ENCODE results near the gene DYNC1I1.

Gene DYNC1I1

GRCh38 chr7:95776561-95777185 lies 4.3 kb downstream of the DYNC1I1 start:
- peaks cover 3% of the 10 kb centered on the region for H3K9me3 Mint-ChIP-seq (ENCODE audit: low read depth)
- H3K4me1 Mint-ChIP-seq (ENCODE audit: low read depth), result peaks cover 3% of the 10 kb centered on the region
- H3K27me3 Mint-ChIP-seq, result peaks cover 17% of the 10 kb centered on the region
- no peak overlapping the region for H3K4me3 Mint-ChIP-seq
- H3K27ac Mint-ChIP-seq, result no peak overlapping the region
- H3K36me3 Mint-ChIP-seq, result no peaks in the 10 kb centered on the region

GRCh38 chr7:95777269-95777668 lies 4.9 kb downstream of the DYNC1I1 start:
- Mint-ChIP-seq H3K4me3 (no peak overlapping the region), H3K27me3 (peaks cover 14% of the 10 kb centered on the region), H3K4me1 (ENCODE audit: low read depth) (peaks cover under 1% of the 10 kb centered on the region), H3K36me3 (no peaks in the 10 kb centered on the region), H3K9me3 (ENCODE audit: low read depth) (peaks cover 3% of the 10 kb centered on the region), H3K27ac (no peak overlapping the region)

GRCh38 chr7:95780665-95781064 lies 8.3 kb downstream of the DYNC1I1 start:
- H3K27ac Mint-ChIP-seq, result no peak overlapping the region
- no peaks in the 10 kb centered on the region for H3K27me3 Mint-ChIP-seq
- H3K4me3 Mint-ChIP-seq, result no peak overlapping the region
- no peaks in the 10 kb centered on the region for H3K36me3 Mint-ChIP-seq
- H3K4me1 Mint-ChIP-seq (ENCODE audit: low read depth), result no peaks in the 10 kb centered on the region
- H3K9me3 Mint-ChIP-seq (ENCODE audit: low read depth), result peaks cover 3% of the 10 kb centered on the region

GRCh38 chr7:95781961-95782586 lies 9.7 kb downstream of the DYNC1I1 start:
- Mint-ChIP-seq H3K4me3 (no peak overlapping the region), H3K9me3 (ENCODE audit: low read depth) (peaks cover 3% of the 10 kb centered on the region), H3K27ac (no peak overlapping the region), H3K36me3 (no peaks in the 10 kb centered on the region), H3K4me1 (ENCODE audit: low read depth) (no peaks in the 10 kb centered on the region), H3K27me3 (no peaks in the 10 kb centered on the region)

GRCh38 chr7:95784796-95785195 lies 12.4 kb downstream of the DYNC1I1 start:
- H3K36me3 Mint-ChIP-seq, result no peaks in the 10 kb centered on the region
- peaks cover 3% of the 10 kb centered on the region for H3K9me3 Mint-ChIP-seq (ENCODE audit: low read depth)
- H3K4me1 Mint-ChIP-seq (ENCODE audit: low read depth), result no peaks in the 10 kb centered on the region
- no peak overlapping the region for H3K27ac Mint-ChIP-seq
- H3K27me3 Mint-ChIP-seq, result peaks cover 2% of the 10 kb centered on the region
- no peak overlapping the region for H3K4me3 Mint-ChIP-seq

- H3K4me3 Mint-ChIP-seq, result no peak overlapping the region
- no peak overlapping the region for H3K27ac Mint-ChIP-seq
- no peaks in the 10 kb centered on the region for H3K9me3 Mint-ChIP-seq (ENCODE audit: low read depth)
- no peaks in the 10 kb centered on the region for H3K36me3 Mint-ChIP-seq
- no peaks in the 10 kb centered on the region for H3K4me1 Mint-ChIP-seq (ENCODE audit: low read depth)
- H3K27me3 Mint-ChIP-seq, result peaks cover 2% of the 10 kb centered on the region
Measured at GRCh38 chr7:95788258-95788657, 15.9 kb downstream of the DYNC1I1 start.

- no peaks in the 10 kb centered on the region for H3K4me1 Mint-ChIP-seq (ENCODE audit: low read depth)
- H3K27ac Mint-ChIP-seq, result no peak overlapping the region
- no peak overlapping the region for H3K4me3 Mint-ChIP-seq
- H3K27me3 Mint-ChIP-seq, result peaks cover 2% of the 10 kb centered on the region
- H3K9me3 Mint-ChIP-seq (ENCODE audit: low read depth), result no peaks in the 10 kb centered on the region
- no peaks in the 10 kb centered on the region for H3K36me3 Mint-ChIP-seq
Measured at GRCh38 chr7:95788884-95789283, 16.5 kb downstream of the DYNC1I1 start.

- Mint-ChIP-seq H3K27ac (no peak overlapping the region), H3K4me1 (ENCODE audit: low read depth) (no peaks in the 10 kb centered on the region), H3K36me3 (no peaks in the 10 kb centered on the region), H3K9me3 (ENCODE audit: low read depth) (no peaks in the 10 kb centered on the region), H3K27me3 (no peaks in the 10 kb centered on the region), H3K4me3 (no peak overlapping the region)
Measured at GRCh38 chr7:95793658-95794057, 21.3 kb downstream of the DYNC1I1 start.

GRCh38 chr7:95794917-95795515 lies 22.7 kb downstream of the DYNC1I1 start:
- Mint-ChIP-seq H3K4me1 (ENCODE audit: low read depth) (no peaks in the 10 kb centered on the region), H3K9me3 (ENCODE audit: low read depth) (no peaks in the 10 kb centered on the region), H3K27ac (no peak overlapping the region), H3K27me3 (no peaks in the 10 kb centered on the region), H3K36me3 (no peaks in the 10 kb centered on the region), H3K4me3 (no peak overlapping the region)

- H3K27me3 Mint-ChIP-seq, result no peaks in the 10 kb centered on the region
- H3K4me3 Mint-ChIP-seq, result no peak overlapping the region
- no peaks in the 10 kb centered on the region for H3K9me3 Mint-ChIP-seq (ENCODE audit: low read depth)
- H3K4me1 Mint-ChIP-seq (ENCODE audit: low read depth), result no peaks in the 10 kb centered on the region
- H3K27ac Mint-ChIP-seq, result no peak overlapping the region
- H3K36me3 Mint-ChIP-seq, result no peaks in the 10 kb centered on the region
Measured at GRCh38 chr7:95796617-95797016, 24.3 kb downstream of the DYNC1I1 start.

- H3K36me3 Mint-ChIP-seq, result no peaks in the 10 kb centered on the region
- H3K27ac Mint-ChIP-seq, result no peak overlapping the region
- no peak overlapping the region for H3K4me3 Mint-ChIP-seq
- H3K9me3 Mint-ChIP-seq (ENCODE audit: low read depth), result no peaks in the 10 kb centered on the region
- no peaks in the 10 kb centered on the region for H3K4me1 Mint-ChIP-seq (ENCODE audit: low read depth)
- H3K27me3 Mint-ChIP-seq, result no peaks in the 10 kb centered on the region
Measured at GRCh38 chr7:95798401-95798930, 26.1 kb downstream of the DYNC1I1 start.

- Mint-ChIP-seq H3K4me1 (ENCODE audit: low read depth) (no peaks in the 10 kb centered on the region), H3K27ac (no peak overlapping the region), H3K9me3 (ENCODE audit: low read depth) (no peaks in the 10 kb centered on the region), H3K27me3 (no peaks in the 10 kb centered on the region), H3K36me3 (no peaks in the 10 kb centered on the region), H3K4me3 (no peak overlapping the region)
Measured at GRCh38 chr7:95800787-95801186, 28.4 kb downstream of the DYNC1I1 start.

- H3K4me1 Mint-ChIP-seq (ENCODE audit: low read depth), result no peaks in the 10 kb centered on the region
- H3K27me3 Mint-ChIP-seq, result no peaks in the 10 kb centered on the region
- no peaks in the 10 kb centered on the region for H3K9me3 Mint-ChIP-seq (ENCODE audit: low read depth)
- H3K4me3 Mint-ChIP-seq, result no peak overlapping the region
- no peak overlapping the region for H3K27ac Mint-ChIP-seq
- no peaks in the 10 kb centered on the region for H3K36me3 Mint-ChIP-seq
Measured at GRCh38 chr7:95802270-95802669, 29.9 kb downstream of the DYNC1I1 start.

GRCh38 chr7:95804052-95804451 lies 31.7 kb downstream of the DYNC1I1 start:
- no peaks in the 10 kb centered on the region for H3K36me3 Mint-ChIP-seq
- no peaks in the 10 kb centered on the region for H3K4me1 Mint-ChIP-seq (ENCODE audit: low read depth)
- H3K27me3 Mint-ChIP-seq, result no peaks in the 10 kb centered on the region
- no peaks in the 10 kb centered on the region for H3K9me3 Mint-ChIP-seq (ENCODE audit: low read depth)
- no peak overlapping the region for H3K27ac Mint-ChIP-seq
- no peak overlapping the region for H3K4me3 Mint-ChIP-seq

GRCh38 chr7:95805909-95806308 lies 33.6 kb downstream of the DYNC1I1 start:
- Mint-ChIP-seq H3K4me3 (no peak overlapping the region), H3K9me3 (ENCODE audit: low read depth) (no peaks in the 10 kb centered on the region), H3K27me3 (no peaks in the 10 kb centered on the region), H3K36me3 (no peaks in the 10 kb centered on the region), H3K4me1 (ENCODE audit: low read depth) (no peaks in the 10 kb centered on the region), H3K27ac (no peak overlapping the region)

Data from activated naive CD8-positive, alpha-beta T cell (primary cell).